Limb (tissue), 2 donors: ENCODE measurements around the gene SLC31A1.
"Not testable (repeated sequence)": the region's sequence is repeated elsewhere in the genome, so short reads cannot be mapped to it uniquely, and the experiment has no call there.

Experiments used
- DNase-seq, 2 donors: peaks; one replicate each; pipeline ENCODE4 v3.0.0-alpha.2; 2016; ENCODE audit errors: extremely low spot score in 2 of 2

Gene SLC31A1

DNA sequence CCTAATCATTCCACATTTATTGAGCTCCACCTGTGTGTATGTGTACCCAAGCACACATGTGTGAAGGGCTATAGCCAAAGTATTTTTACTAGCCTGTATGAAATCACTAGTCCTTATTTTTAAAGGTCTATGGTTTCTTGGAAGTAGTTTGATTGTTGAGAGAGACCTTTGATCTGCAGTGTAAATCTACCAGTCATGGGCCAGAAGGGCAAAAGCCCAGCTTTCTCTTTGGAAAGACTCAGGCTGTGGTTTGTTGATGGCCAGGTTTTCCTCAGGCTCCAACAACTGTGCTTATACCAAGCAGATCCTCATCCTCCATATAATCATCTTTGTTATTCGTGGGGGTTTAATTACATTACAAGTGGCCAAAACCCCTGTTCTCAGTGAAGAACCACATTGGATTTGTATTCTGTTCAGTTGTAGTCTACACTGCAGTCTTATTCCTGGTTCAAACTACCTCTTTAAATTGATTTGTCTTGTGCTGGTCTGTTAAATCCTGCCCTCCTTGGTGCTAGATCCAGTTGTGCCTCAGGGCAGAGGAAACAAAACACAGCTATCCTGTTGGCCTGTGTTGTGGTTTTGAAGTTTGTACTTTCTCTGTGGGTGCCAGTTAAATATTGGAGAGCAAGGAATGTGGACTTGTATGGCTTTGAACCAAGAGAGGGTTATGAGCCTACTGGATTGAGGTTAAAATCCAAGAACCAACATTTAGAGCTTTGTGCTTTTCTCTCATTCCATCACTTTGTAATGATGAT is 40.8 kb downstream of the SLC31A1 start:
- no peak for DNase-seq

DNA sequence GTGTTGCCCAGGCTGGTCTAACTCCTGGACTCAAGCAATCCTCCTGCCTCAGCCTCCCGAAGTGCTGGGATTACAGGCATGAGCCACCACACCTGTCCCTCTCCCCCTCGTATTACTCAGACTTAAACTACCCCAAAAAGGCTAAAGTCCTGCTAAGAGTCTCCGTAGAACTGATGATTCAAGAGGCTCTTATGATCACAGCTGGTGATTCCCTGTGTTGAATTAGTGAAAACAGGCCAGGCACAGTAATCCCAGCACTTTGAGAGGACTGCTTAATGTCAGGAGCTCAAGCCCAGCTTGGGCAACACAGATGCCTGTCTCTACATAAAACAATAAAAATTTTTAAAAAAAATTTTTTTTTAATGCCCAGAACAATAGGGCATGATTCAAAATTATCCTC is 44.8 kb downstream of the SLC31A1 start:
- DNase-seq = no peak

DNA sequence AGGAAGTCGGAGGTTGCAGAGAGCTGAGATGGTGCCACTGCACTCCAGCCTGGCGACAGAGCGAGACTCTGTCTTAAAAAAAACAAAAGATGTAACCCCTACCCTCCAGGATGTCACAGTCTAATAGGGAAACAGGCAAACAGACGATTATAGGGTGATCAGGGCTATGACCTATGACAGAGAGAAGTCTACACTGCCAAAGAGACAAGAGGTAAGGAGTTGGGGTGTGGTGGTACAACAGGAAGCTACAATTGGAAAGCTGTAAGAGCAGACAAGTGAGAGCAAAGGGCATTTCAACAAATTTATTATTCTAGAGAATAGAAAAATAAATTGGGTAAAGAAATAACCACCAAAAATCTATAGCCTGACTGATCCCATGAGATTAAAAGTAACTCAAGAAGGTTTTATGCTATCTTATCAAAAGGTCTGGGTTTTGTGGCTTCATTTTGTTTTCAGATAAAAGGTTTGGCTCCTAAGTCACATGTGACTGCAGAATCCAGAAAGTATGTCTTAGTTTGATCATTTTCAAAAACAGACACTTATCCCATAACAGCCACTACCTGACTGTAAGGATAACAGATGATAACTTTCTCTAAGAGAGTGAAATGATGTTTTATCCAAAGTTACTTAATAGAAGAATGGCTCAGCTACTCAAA is 46.7 kb downstream of the SLC31A1 start:
- DNase-seq = no peak

DNA sequence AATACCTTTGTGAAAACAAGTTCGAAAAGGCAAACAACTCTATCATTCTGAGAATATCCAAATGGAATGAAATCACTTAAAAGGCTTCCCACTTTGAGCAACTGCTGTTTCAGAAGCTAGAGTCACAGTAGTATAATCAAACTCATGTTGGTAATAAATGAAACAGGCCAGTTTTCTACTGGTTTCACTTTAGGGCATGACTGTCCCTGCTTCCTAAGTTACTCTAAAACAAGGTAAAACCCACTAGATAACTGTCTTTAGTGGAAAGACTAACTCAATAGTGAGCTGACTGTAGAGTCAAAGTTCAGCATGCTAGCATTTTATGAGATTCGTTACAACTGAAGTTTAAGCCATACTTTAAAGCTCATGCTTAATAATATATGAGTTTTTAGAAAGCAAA is 48.0 kb downstream of the SLC31A1 start:
- no peak for DNase-seq

DNA sequence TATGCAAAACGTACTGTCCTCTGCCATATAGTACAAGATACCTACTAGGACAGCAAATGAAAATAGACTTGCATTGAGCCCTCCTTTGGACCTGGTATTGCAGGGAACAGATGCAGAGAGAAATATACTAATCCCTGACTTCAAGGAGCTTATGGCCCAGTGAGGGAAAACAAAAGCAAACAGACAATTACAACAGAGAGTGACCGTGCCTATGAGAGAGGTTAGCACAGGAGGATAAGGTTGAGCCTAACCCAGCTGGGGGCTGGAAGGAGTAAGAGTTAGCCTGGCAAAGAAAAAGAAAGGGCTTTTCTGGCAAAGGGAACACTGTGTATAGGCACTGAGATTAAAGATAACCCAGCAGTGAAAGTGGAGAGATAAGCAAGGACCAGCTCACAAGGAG is 48.5 kb downstream of the SLC31A1 start:
- no peak for DNase-seq

DNA sequence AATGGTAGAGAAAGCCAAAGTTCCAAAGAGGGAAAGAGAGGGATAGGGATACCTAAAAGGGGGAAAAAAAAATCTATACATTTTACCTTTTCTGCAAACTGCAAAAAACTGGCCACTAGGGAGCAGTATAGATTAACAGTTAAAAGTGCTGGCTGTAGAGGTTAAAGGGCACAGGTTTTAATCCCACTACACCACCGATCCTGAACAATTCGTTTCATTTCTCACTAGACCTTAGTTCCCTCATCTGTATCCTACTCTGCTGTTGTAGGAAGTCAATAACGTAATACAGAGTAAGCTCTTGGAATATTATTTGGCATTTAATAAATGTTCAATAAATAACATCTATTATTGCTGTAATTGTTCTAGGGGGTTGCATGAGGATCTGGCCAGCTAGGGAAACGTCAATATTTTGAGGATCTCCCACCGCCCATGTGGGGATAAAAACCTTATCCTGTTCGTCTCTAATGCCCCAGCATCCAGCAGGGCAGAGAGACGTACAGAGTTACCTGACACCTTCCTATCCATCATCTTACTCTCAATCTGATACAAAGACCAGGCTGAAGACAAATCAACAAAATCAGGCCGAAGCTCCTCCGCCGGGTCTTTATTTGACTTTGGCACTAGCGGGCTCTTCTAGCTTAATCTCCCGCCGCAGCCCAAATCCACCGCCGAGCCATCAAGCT is 53.3 kb downstream of the SLC31A1 start:
- peak; percentile 32 to 66 for DNase-seq

DNA sequence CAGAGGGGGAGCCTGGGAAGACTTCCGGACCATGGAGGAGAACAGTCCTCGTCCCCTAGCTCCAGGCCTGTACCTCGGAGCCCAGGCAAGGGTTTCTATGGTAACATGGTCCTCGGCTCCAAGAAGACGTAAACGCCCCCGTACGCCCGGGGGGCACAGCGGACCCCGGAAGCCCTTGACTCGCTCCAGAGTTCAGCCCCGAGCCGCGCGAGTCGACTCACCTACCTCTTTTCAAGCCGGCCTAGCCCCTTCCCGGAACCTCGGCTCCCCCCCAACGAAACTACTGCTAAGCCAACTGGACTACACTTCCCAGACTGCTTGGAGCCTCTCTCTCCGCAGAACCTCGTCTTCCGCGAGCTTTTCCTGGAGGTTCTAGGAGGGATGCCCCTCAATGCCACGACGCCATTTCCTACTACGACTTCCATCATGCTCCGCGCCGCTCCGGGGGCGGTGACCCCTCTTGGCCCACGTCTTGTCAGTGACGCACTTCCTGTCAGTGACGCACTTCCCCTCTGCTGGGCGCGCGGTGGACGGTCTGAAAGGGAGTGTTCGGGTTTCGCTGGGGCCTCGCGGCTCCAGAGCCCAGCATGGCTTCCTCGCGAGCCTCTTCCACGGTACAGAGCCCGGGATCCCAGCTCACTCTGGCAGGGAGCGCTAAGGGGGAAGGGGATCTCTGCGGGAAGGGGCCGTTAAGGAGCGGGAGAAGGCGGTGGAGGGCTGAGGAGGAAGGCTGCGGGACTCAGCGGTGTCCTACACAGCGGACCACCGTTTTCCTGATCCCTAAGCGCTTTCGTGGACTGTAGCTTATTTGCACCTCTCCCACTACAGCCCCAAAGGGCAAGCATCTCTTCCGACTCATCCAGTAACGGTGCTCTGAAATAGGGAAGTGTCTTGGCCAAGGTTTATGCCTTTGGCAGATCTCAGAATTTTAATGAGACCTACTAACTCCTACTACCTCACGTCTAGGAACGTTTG is 54.1 kb downstream of the SLC31A1 start, which contains the start of the genes CDC26 and PRPF4:
Gene CDC26 (minus strand): TSS at position 416 of the 975 bp plus-strand sequence. CDS start 3,065 bp downstream, outside the sequence.
Gene PRPF4 (plus strand): TSS at position 502 of the 975 bp plus-strand sequence. CDS start 86 bp downstream, at position 588.
- DNase-seq = peak; percentile 98 to 99

DNA sequence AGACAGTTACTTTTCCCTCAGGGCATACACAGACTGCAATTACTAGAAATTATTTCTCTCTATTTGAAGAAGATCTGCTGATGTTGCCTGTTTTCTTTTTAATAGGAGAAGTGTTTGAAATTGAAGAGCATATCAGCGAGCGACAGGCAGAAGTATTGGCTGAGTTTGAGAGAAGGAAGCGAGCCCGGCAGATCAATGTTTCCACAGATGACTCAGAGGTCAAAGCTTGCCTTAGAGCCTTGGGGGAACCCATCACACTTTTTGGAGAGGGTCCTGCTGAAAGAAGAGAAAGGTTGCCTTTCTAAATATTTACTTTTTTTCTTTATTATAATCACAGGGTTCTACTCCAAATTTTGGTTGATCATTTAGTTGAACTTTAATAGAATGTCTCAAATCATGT is 57.5 kb downstream of the SLC31A1 start:
- DNase-seq = no peak

DNA sequence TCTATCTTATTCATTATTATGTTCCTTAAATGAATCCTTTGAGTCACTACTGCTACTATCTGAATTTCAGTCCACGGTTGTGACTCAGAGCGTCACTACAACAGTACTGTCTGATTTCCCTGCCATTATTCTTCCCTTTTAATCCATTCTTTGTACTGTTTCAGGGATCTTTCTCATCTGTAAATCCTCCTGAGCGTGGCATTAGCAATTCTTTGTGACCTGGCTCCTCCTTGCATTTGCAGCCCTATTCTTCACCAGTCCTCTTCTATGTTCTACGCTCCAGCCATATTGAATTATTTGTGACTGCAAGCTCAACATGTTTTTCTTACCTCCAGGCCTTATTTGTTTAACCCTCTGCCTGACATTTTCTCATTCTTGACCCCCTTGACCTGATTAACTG is 60.0 kb downstream of the SLC31A1 start:
- DNase-seq = no peak

DNA sequence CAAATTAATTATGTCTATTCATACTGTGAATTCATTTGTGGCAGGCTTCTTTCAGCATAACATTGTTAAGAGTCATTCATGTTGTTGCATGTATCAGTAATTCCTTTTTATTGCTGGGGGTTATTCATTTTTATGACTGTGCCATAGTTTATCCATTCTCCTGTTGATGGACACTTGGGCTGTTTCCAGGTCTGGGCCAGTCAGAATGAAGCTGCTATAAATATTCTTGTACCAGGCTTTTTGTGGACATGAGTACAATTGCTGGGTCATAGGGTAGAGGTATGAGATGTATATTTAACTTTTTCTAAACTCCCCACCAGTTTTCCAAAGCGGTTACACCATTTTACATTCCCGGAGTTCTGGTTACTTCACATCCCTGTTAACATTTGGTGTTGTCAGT is 67.7 kb downstream of the SLC31A1 start:
- DNase-seq = no peak

DNA sequence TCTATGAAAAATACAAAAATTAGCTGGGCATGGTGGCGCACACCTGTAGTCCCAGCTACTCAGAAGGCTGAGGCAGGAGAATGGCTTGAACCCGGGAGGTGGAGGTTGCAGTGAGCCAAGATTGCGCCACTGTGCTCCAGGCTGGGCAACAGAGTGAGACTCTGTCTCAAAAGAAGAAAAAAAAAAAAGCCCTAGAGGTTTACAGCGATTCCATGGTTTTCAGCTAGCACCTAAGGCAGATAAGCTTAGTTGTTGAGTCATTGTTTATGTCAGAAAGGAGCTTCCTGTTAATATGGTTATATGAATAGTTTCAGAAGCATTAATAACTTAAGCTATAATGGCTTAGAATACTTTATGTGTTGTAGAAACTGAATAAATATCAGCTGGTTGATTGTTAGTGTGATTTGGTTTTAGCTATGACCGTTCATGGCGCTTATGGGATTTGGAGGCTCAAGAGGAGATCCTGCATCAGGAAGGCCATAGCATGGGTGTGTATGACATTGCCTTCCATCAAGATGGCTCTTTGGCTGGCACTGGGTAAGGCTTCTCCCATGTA is 68.8 kb downstream of the SLC31A1 start:
- no peak for DNase-seq

DNA sequence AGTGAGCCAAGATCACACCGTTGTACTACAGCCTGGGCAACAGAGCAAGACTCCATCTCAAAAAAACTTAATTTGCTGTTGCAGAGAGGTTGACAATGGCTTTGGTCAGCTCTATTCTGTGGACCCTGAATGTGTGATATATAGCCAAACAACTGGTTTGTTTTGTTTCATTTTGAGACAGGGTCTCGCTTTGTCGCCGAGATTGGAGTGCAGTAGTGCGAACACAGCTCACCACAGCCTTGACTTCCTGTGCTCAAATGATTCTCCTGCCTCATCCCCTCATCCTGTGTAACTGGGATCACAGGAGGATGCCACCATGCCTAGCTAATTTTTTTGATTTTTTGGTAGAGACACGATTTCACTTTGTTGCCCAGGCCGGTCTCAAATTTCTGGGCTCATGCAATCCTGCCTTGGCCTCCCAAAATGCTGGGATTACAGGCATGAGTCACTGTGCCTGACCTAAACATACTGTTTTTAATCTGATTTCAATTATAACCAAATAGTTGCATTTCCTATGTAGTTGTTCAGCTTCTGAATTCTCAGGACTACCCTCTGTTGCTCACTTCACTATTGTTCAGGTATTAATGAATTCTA is 72.0 kb downstream of the SLC31A1 start:
- no peak for DNase-seq

DNA sequence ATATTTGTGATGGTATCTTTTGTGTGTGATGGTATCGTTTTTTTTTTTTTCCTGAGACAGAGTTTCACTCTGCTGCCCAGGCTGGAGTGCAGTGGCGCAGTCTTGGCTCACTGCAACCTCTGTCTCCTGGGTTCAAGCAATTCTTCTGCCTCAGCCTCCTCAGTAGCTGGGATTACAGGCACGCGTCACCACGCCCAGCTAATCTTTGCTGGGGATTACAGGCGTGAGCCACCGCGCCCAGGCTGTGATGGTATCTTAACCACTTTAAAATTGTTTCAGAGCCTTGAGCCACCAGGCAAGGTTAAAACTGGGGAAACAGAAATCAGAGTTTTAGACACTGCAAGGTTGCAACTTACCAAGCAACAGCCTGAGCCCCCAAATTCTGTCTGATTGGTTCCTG is 74.9 kb downstream of the SLC31A1 start:
- not testable (repeated sequence) for DNase-seq

DNA sequence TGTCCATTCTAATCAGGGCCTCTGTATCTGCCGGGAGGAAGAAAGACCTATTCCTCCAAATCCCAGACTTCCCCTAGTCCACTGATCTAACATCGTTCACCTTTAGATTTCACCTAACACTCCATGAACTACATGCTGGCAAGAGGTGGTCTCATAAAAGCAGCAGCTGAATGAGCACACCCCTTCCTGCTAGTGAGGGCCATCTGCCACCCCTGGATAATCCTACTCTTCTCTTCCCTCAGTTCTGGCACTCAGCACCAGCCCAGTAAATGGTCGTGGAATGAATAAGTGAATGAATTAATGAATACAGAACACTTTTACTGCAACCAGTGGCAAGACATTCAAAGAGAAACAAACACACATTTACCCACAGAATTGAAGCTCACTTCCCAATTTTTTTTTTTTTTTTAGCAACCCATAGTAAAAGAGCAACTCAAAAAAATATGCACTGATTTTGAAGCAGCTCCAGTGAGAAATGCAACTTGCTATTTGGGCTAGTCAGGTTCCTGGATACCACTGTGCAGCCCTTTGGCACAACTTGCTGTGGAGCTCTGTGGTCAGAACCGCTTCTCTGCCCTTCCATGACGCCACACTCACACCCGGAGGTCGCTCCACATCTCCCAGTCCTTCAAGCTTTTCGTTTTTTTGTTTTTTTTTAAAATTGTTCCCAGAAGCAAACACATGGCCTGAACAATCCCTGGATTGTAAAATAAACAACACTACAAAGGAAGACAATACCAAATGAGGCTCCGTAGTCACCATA is 75.6 kb downstream of the SLC31A1 start:
- DNase-seq = no peak

DNA sequence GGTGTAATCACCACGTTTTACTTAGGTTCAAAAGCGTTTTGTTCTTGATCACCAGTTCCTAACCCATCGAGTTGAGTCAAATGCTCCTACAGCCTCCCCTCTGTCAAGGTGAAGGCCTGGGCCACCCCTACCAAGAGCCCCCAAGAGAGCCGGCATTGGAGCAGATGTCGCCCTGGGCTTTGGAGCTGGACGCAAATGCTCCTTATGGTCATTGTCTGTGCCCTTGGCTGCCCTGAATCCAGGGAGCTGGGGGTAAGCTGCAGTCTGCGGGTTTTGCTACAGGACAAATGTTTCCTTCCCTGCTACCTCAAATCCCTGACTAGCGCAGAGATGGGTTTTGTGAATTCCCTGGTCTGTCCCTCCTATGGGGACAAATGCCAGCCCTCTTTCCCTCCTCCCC is 77.0 kb downstream of the SLC31A1 start:
- DNase-seq = no peak

DNA sequence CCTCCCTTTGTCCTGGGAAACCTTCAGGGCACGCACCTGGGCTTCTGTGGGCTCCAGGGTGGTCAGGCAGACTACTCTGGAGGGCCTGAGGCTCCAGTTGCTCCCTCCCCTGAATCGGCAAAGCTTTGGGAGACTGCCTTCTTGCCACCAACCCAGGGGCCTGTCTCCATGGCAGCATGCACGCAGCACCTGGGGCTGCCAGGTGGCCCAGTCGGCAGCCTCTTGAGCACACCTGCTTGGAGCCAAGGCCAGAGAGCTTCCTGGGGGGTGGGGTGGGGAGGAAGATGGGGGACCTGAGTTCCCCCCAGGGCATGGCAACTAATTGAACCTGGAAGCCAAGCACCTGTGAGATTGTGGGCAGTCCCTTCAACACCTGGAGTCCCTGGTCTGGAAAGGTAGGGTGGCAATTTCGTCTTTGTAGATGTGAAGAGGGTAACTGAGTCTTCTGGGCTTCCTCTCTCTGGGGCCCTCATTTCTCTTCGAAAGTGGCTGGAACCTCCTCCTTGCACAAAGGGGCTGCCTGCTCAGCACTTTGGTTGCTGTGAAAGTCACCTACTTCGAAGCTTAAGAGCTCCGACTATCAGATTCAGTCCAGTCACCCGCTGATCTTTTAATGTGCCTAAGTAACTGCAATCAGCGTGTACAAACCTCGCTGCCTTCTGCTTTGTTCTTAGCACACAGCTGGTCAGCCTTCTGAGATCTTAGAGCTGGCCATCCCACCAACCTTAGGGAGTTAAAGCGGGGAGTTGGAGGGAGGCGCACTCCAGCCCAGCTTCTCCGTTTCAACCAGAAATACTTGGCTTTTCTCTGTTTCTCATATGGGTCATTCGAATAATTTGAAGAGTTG is 77.8 kb downstream of the SLC31A1 start:
- no peak for DNase-seq

DNA sequence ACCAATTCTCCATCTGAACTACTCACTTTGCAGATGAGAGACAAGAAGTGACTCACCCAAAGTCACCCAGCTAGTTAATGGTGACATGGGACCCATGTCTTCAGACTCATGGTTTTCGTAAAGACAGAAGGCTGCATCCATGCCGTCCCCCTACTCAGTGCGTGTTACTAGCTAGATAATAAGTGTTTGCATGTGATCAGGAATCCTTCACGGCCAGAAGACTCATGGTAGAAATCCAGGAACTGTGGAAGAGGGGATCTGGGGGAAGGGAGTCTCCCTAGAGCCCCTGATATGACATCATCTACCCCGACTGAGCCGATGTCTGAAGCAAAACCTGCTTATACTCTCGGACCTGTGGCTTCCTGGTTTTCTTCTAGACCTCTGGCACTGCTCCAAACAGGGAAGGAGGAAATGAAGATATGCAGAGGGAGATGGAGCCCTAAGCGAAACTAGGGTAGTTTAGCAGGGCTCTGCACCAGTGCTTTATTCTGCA is 78.5 kb downstream of the SLC31A1 start:
- DNase-seq = peak in 1 of 2 donors; percentile 20

DNA sequence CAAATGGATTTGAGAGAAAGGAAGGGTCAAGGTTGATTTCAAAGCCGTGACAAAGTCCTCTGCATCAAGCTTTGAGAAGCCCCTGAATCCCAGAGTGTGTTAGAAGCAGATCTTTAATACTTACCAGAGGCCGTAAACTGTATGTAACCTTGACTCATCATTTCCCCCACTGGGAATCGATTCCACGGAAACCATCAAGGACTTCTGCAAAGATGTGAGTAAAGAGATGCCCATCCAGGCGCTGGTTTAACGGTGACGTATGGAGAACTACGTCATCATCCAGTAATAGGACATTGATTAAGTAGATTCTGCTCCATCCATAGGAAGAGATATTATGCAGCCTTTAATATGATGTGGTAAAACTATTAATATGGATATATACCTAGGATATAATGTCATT is 80.2 kb downstream of the SLC31A1 start:
- DNase-seq = no peak
